HCT116 (cell line): ENCODE measurements around the gene SIRT7. TPM values are rescaled to one million over a fixed set of nuclear protein-coding genes. Genes with fewer than 3 reads are reported as not detected.

Experiments
- ATAC-seq: fragments of 200-7000 bp; cut with Tn5 transposase; 2 replicates; pipeline ENCODE4 v1.9.1; 2020; ENCODE audit warnings: mild to moderate bottlenecking, moderate library complexity
- BruUV-seq: library from RNA; stranded (reverse); fragments of 400-500 nt; replicated peaks from 2 replicates; lab custom pipeline; 2021; lab: Mats Ljungman, UMichigan
- CTCF ChIA-PET: fragments of 300-600 bp; sonication (Branson Sonifier 250); formaldehyde crosslinking; loops from one replicate; lab custom pipeline; 2021; ENCODE audit warnings: antibody characterized with exemption; lab: Charles Lee
- POLR2A ChIA-PET: fragments of 300-600, 350-600 bp; sonication (Branson Sonifier 250); formaldehyde crosslinking; loops from one replicate; lab custom pipeline; 2021; ENCODE audit warnings: antibody characterized with exemption; lab: Charles Lee
- RAD21 ChIA-PET, 2 experiments: fragments of 300-600 bp; sonication (Branson Sonifier 250); formaldehyde crosslinking; loops; one replicate each; lab custom pipeline; 2023; ENCODE audit warnings: low total read pairs in 2 of 2; ENCODE audit not compliant: uncharacterized antibody in 2 of 2, unreplicated experiment in 2 of 2, low non-redundant PET in 1 of 2; lab: Charles Lee
- DNase-seq: peaks from one replicate; pipeline ENCODE4 v3.0.0-alpha.2; 2010; ENCODE audit warnings: low read depth, low spot score
- H2AFZ ChIP-seq: fragments of 200-600 bp; shearing (Covaris generic), sonication (generic); 2 replicates; pipeline ENCODE4 v1.6.1; 2017; ENCODE audit warnings: low read depth, mixed run types, mixed read lengths, antibody characterized with exemption, low read length; ENCODE audit not compliant: poor library complexity, severe bottlenecking
- H3K27ac ChIP-seq: 2 replicates; pipeline ENCODE4 v1.5.1; 2012; ENCODE audit warnings: low read depth, low read length
- H3K27me3 ChIP-seq: fragments of 200-600 bp; sonication (generic); 2 replicates; pipeline ENCODE4 v1.6.1; 2016; ENCODE audit warnings: mixed run types, low read length, mixed read lengths; ENCODE audit not compliant: insufficient read depth
- H3K36me3 ChIP-seq, 2 experiments: fragments of 200-500 bp in 1 of 2; fragments of 200-600 bp in 1 of 2; sonication (Bioruptor generic) in 1 of 2; sonication (generic) in 1 of 2; 2 replicates each; pipeline versions ENCODE4 v1.5.1 to v1.6.1; 2014 to 2016; ENCODE audit warnings: low read length in 2 of 2, inconsistent platforms in 1 of 2, mixed read lengths in 1 of 2, mixed run types in 1 of 2; ENCODE audit not compliant: insufficient read depth in 2 of 2, control insufficient read depth in 1 of 2
- H3K4me1 ChIP-seq, 2 experiments: fragments of 200-600 bp in 1 of 2; sonication (generic) in 1 of 2; 2 replicates each; pipeline versions ENCODE4 v1.5.1 to v1.6.1; 2012 to 2017; ENCODE audit warnings: low read length in 2 of 2, inconsistent platforms in 1 of 2, mild to moderate bottlenecking in 1 of 2, mixed read lengths in 1 of 2, mixed run types in 1 of 2, moderate library complexity in 1 of 2; ENCODE audit not compliant: insufficient read depth in 2 of 2, control insufficient read depth in 1 of 2
- H3K4me2 ChIP-seq: fragments of 200-600 bp; sonication (generic); 2 replicates; pipeline ENCODE4 v1.6.1; 2017; ENCODE audit warnings: mixed run types, low read length, mixed read lengths
- H3K4me3 ChIP-seq, 2 experiments: fragments of 200-600 bp in 1 of 2; sonication (generic) in 1 of 2; replicated peaks in 1 of 2; 2 replicates each; pipeline ENCODE4 v1.5.1; 2011 to 2016; ENCODE audit warnings: low read length in 2 of 2, control low read depth in 1 of 2, low read depth in 1 of 2, mild to moderate bottlenecking in 1 of 2, mixed read lengths in 1 of 2, mixed run types in 1 of 2
- H3K79me2 ChIP-seq: fragments of 200-600 bp; sonication (generic); 2 replicates; pipeline ENCODE4 v1.6.1; 2017; ENCODE audit warnings: mild to moderate bottlenecking, mixed run types, low read length, moderate library complexity, mixed read lengths; ENCODE audit not compliant: insufficient read depth
- H3K9ac ChIP-seq: fragments of 200-600 bp; sonication (generic); 2 replicates; pipeline ENCODE4 v1.6.1; 2016; ENCODE audit warnings: low read length, mixed read lengths
- H3K9me2 ChIP-seq: fragments of 200-600 bp; sonication (generic), shearing (Covaris generic); 2 replicates; pipeline ENCODE4 v1.6.1; 2017; ENCODE audit warnings: mixed run types, mild to moderate bottlenecking, moderate library complexity; ENCODE audit not compliant: insufficient read depth
- H3K9me3 ChIP-seq, 2 experiments: fragments of 200-500 bp in 1 of 2; fragments of 200-600 bp in 1 of 2; sonication (Bioruptor generic) in 1 of 2; sonication (generic) in 1 of 2; 2 replicates each; pipeline ENCODE4 v1.6.1; 2014 to 2017; ENCODE audit warnings: low read length in 2 of 2, mixed read lengths in 2 of 2, inconsistent platforms in 1 of 2, low read depth in 1 of 2, mild to moderate bottlenecking in 1 of 2, mixed run types in 1 of 2, moderate library complexity in 1 of 2; ENCODE audit not compliant: control insufficient read depth in 1 of 2, insufficient read depth in 1 of 2
- H4K20me1 ChIP-seq: fragments of 200-600 bp; sonication (generic), shearing (Covaris generic); 2 replicates; pipeline ENCODE4 v1.6.1; 2017; ENCODE audit warnings: mixed run types, mild to moderate bottlenecking, moderate library complexity; ENCODE audit not compliant: insufficient read depth
- CEBPB ChIP-seq: IDR thresholded peaks from 2 replicates; pipeline ENCODE4 v1.6.1; 2012; ENCODE audit warnings: low read depth
- intact Hi-C: fragments of 100-400 bp; cut with micrococcal nuclease; formaldehyde crosslinking; loops from 2 replicates; pipeline ENCODE4 v1.10.0; 2022
- total RNA-seq: library from RNA; stranded (reverse); gene quantifications from one replicate; pipeline ENCODE4 v1.2.1, GENCODE V29; 2021; ENCODE audit not compliant: unreplicated experiment
- TF ChIP-seq, protein P1 (sequence below): IDR thresholded peaks from 2 replicates; pipeline ENCODE4 v1.6.1; 2012; ENCODE audit warnings: low read depth

Gene SIRT7
- total RNA-seq, 1 experiment from 2014 or later, result 62.6 TPM

DNA sequence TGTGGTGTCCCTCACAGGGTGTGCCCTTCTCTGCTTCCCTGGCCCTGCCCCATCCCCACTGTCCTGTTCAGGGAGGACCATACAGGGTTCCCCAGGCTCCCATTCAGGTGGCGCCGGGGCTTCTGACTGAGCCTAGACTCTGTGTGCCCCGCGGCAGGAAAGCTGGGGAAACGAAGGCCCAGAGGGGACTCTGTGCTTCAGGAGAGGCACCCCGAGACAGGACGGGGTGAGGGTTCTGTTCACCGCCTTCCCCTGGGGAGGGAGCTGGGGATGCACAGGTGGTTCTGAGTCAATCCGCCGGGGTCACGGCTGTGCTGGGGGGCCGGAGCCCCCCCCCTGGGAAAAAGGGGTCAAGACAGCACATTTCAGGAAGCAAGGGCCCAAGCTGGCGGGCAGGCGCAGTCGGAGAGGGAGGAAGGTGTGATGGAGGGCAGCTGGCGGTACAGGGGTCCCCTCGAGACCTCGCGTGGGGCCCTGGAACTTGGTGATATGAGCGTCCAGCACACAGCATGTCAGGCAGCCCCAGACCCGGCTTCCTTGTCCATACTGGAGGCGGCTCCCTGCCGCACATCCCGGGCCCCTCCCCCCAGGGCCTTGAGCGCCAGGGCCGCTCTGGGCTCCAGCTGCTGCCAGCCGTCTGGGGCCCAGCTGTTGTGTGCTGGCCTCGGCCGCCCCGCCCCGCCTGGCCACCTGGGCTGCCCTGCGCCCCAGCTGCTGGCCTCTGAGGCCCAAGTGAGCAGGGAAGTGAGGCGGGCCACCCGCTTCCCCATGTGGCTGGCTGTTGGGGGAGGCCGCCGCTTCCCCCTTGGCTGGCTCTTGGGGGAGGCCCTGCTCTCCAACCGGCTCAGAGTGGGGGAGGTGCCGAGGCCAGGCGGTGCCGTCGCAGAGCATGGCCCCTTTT, 48.6 kb upstream of the SIRT7 start (continued):
- TF ChIP-seq, protein P1, sequence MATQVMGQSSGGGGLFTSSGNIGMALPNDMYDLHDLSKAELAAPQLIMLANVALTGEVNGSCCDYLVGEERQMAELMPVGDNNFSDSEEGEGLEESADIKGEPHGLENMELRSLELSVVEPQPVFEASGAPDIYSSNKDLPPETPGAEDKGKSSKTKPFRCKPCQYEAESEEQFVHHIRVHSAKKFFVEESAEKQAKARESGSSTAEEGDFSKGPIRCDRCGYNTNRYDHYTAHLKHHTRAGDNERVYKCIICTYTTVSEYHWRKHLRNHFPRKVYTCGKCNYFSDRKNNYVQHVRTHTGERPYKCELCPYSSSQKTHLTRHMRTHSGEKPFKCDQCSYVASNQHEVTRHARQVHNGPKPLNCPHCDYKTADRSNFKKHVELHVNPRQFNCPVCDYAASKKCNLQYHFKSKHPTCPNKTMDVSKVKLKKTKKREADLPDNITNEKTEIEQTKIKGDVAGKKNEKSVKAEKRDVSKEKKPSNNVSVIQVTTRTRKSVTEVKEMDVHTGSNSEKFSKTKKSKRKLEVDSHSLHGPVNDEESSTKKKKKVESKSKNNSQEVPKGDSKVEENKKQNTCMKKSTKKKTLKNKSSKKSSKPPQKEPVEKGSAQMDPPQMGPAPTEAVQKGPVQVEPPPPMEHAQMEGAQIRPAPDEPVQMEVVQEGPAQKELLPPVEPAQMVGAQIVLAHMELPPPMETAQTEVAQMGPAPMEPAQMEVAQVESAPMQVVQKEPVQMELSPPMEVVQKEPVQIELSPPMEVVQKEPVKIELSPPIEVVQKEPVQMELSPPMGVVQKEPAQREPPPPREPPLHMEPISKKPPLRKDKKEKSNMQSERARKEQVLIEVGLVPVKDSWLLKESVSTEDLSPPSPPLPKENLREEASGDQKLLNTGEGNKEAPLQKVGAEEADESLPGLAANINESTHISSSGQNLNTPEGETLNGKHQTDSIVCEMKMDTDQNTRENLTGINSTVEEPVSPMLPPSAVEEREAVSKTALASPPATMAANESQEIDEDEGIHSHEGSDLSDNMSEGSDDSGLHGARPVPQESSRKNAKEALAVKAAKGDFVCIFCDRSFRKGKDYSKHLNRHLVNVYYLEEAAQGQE, result no peak

DNA sequence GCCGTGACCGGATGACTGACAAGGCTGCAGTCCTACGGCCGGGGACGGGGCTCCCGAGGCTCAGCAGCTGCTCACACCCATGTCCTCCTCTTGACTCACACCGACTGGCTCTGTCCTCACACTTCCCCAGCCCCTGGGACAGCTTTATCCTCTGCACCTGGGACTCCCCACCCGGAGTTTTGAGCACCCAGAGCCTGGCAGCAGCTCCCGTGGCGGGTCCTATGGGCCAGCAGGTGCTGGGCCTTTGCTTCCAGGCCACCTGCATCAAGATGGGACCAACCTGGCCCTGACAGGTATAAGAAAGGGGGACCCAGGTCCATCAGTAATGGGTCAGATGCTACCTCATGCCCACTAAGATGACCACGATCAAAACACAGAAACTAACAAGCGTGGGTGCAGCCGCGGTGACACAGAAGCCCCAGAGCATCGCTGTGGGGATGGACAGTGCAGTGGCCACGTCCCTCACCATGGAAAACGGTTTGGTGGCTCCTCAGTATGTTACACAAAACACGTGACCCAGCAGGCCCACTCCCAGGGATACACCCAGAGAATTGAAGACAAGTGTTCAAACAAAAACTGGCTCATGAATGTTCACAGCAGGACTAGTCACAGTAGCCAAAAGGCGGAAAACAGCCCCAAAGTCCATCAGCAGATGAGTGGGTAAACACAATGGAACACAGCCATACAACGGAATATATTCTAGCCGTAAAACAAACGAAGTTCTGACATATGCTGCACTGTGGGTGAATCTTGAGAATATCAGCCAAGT, 46.3 kb upstream of the SIRT7 start:
- no TSS peak for BruUV-seq
- no peak for DNase-seq
- peaks cover 28 to 40% of the 10 kb centered on the region in 2 experiments for H3K4me1 ChIP-seq
- no peaks in the 10 kb centered on the region for H3K79me2 ChIP-seq
- no peak overlapping the region for H3K4me2 ChIP-seq
- H3K36me3 ChIP-seq, result no peaks in the 10 kb centered on the region
- no peak overlapping the region for H3K9ac ChIP-seq
- no peaks in the 10 kb centered on the region for H4K20me1 ChIP-seq
- H3K4me3 ChIP-seq, result no peak overlapping the region
- H2AFZ ChIP-seq, result no peak overlapping the region
- RAD21 ChIA-PET, result no interaction called here
- no peak for TF ChIP-seq CEBPB
- no peak overlapping the region for H3K27ac ChIP-seq
- CTCF ChIA-PET, result interaction anchor here (1.4 kb wide), 1 partner anchor 56 kb away, joined by 3 read pairs; no protein-coding TSS in a partner anchor
- intact Hi-C loops, result no loop called here
- no peaks in the 10 kb centered on the region for H3K9me3 ChIP-seq
- ATAC-seq, result no peak
- H3K9me2 ChIP-seq, result no peaks in the 10 kb centered on the region
- no peaks in the 10 kb centered on the region for H3K27me3 ChIP-seq
- POLR2A ChIA-PET, result no interaction called here
